AG20443 (cell line): Measurements from ENCODE around the gene PRDM2.

Experiments
- DNase-seq: peaks from one replicate; pipeline ENCODE4 v3.0.0; 2012; ENCODE audit warnings: low spot score, mixed read lengths

The PRDM2 gene

GRCh38 chr1:13700521-13701270 is 708 bp downstream of the PRDM2 start:
- DNase-seq, result peak; percentile 70

- DNase-seq, result no peak
Observed at GRCh38 chr1:13701271-13701640, 1.3 kb downstream of the PRDM2 start.

- no peak for DNase-seq
Observed at GRCh38 chr1:13702425-13703127, 2.6 kb downstream of the PRDM2 start.

- no peak for DNase-seq
Observed at GRCh38 chr1:13703128-13703513, 3.1 kb downstream of the PRDM2 start.

- no peak for DNase-seq
Observed at GRCh38 chr1:13703558-13704490, 3.8 kb downstream of the PRDM2 start.

- DNase-seq, result no peak
Observed at GRCh38 chr1:13706046-13706445, 6.1 kb downstream of the PRDM2 start.

GRCh38 chr1:13707164-13707563 is 7.2 kb downstream of the PRDM2 start:
- DNase-seq, result peak; percentile 27

GRCh38 chr1:13708380-13708982 is 8.5 kb downstream of the PRDM2 start:
- DNase-seq, result no peak

GRCh38 chr1:13710086-13710485 is 10.1 kb downstream of the PRDM2 start:
- no peak for DNase-seq

- no peak for DNase-seq
Observed at GRCh38 chr1:13714851-13715250, 14.9 kb downstream of the PRDM2 start.

- DNase-seq, result peak; percentile 87
Observed at GRCh38 chr1:13715616-13716287, 15.8 kb downstream of the PRDM2 start.

- peak; percentile 43 for DNase-seq
Observed at GRCh38 chr1:13722808-13723360, 22.9 kb downstream of the PRDM2 start.

GRCh38 chr1:13723810-13724209 is 23.8 kb downstream of the PRDM2 start:
- peak; percentile 38 for DNase-seq

GRCh38 chr1:13725714-13726175 is 25.8 kb downstream of the PRDM2 start:
- peak; percentile 60 for DNase-seq

- no peak for DNase-seq
Observed at GRCh38 chr1:13728091-13728715, 28.2 kb downstream of the PRDM2 start.

GRCh38 chr1:13730291-13730690 is 30.3 kb downstream of the PRDM2 start:
- no peak for DNase-seq

GRCh38 chr1:13730751-13731482 is 30.9 kb downstream of the PRDM2 start:
- DNase-seq, result peak; percentile 32

- no peak for DNase-seq
Observed at GRCh38 chr1:13731897-13732296, 31.9 kb downstream of the PRDM2 start.

- no peak for DNase-seq
Observed at GRCh38 chr1:13732971-13733667, 33.1 kb downstream of the PRDM2 start.
